GM23338 (cell line): Measurements from ENCODE around the gene DUSP7.

Experiments used
- CTCF ChIP-seq, 2 experiments: fragments of 200-600 bp in 1 of 2; sonication (generic) in 1 of 2; conservative IDR thresholded peaks; 2 replicates each; pipeline versions ENCODE4 v1.5.1 to v1.6.1; 2016 to 2017; ENCODE audit warnings: antibody characterized with exemption in 2 of 2, low read depth in 2 of 2, mild to moderate bottlenecking in 2 of 2, moderate library complexity in 1 of 2
- EZH2 ChIP-seq: fragments of 200-600 bp; sonication (generic); IDR thresholded peaks from one replicate; pipeline ENCODE4 v1.8.0; 2017; ENCODE audit warnings: antibody characterized with exemption, mild to moderate bottlenecking, low read depth; ENCODE audit not compliant: unreplicated experiment
- EZH2phosphoT487 ChIP-seq: fragments of 200-600 bp; sonication (generic); IDR thresholded peaks from one replicate; pipeline ENCODE4 v1.8.1; 2018; ENCODE audit warnings: antibody characterized with exemption; ENCODE audit not compliant: unreplicated experiment

DNA sequence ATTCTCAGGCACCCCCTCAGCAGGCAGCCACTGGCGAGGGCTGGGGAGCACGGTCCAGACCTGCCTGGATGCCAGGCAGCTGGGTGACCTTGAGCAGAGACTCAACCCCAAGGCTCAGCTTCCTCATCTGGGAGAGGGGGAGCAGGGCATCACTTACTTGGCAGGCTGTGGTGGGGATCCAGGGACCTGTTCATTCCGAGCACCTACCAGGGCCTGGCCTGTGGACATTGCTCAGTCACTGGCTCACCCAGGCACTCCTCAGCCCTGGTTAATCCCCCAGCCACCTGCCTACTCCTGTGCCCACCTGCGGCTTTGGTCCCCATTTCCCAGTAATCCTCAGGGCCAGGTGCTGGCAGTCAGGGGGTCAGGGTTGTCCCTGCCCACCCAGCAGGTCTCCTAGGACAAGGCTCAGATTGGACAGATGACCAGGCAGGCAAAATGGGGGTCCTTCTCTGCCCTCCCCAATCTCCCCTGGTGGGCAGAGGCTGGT, 51.4 kb downstream of the DUSP7 start:
- TF ChIP-seq EZH2 (no peak), CTCF (conservative IDR thresholded peaks at IDR 0.05; ENCODE audit: low read depth in 2 of 2) (no peak), EZH2phosphoT487 (no peak)
